ENCODE measurements around the gene MYOCD.

GRCh38 chr17:12743046-12743445, 77.4 kb downstream of the MYOCD start:
- TF ChIP-seq CTCF (IDR thresholded peaks at IDR 0.05) (no peak), EP300 (IDR thresholded peaks at IDR 0.05) (no peak)

All from sigmoid colon (tissue), 4 donors.